Measurements from ENCODE around the gene GM2A.

The GM2A gene

GRCh38 chr5:151252762-151253604 lies at the start of gene GM2A:
TSS of gene GM2A (plus strand) at chr5:151253185. CDS start at chr5:151253217, 32 bp downstream.
- peak; percentile 99 for DNase-seq

GRCh38 chr5:151204051-151204450 lies 48.9 kb upstream of the GM2A start:
- DNase-seq, result no peak

- DNase-seq, result no peak
Observed at GRCh38 chr5:151205411-151205810, 47.6 kb upstream of the GM2A start.

GRCh38 chr5:151208481-151208914 lies 44.5 kb upstream of the GM2A start:
- no peak for DNase-seq

- DNase-seq, result no peak
Observed at GRCh38 chr5:151212406-151212798, 40.6 kb upstream of the GM2A start.

- no peak for DNase-seq
Observed at GRCh38 chr5:151213803-151214613, 39.0 kb upstream of the GM2A start.

- no peak for DNase-seq
Observed at GRCh38 chr5:151214614-151215545, 38.1 kb upstream of the GM2A start.

GRCh38 chr5:151215546-151215880 lies 37.5 kb upstream of the GM2A start:
- DNase-seq, result no peak

GRCh38 chr5:151216781-151217180 lies 36.2 kb upstream of the GM2A start:
- DNase-seq, result no peak

GRCh38 chr5:151218177-151218576 lies 34.8 kb upstream of the GM2A start:
- no peak for DNase-seq

GRCh38 chr5:151219138-151219537 lies 33.8 kb upstream of the GM2A start:
- DNase-seq, result no peak

GRCh38 chr5:151219789-151220188 lies 33.2 kb upstream of the GM2A start:
- DNase-seq, result no peak

GRCh38 chr5:151221574-151221973 lies 31.4 kb upstream of the GM2A start:
- no peak for DNase-seq

- DNase-seq, result no peak
Observed at GRCh38 chr5:151222054-151222789, 30.8 kb upstream of the GM2A start.

- DNase-seq, result no peak
Observed at GRCh38 chr5:151222790-151223446, 30.1 kb upstream of the GM2A start.

GRCh38 chr5:151223447-151224264 lies 29.3 kb upstream of the GM2A start, which contains the start of gene CCDC69:
TSS of gene CCDC69 (minus strand) at chr5:151224092. CDS start at chr5:151223970, 122 bp downstream.
- DNase-seq, result peak; percentile 84

GRCh38 chr5:151224372-151224771 lies 28.6 kb upstream of the GM2A start:
- no peak for DNase-seq

- DNase-seq, result no peak
Observed at GRCh38 chr5:151225071-151225470, 27.9 kb upstream of the GM2A start.

- no peak for DNase-seq
Observed at GRCh38 chr5:151225475-151225874, 27.5 kb upstream of the GM2A start.

- DNase-seq, result no peak
Observed at GRCh38 chr5:151227918-151228447, 25.0 kb upstream of the GM2A start.

Data from right forelimb (tissue), 1 donor.